SH-SY5Y (cell line): ENCODE results near the gene ABCA1.

ENCODE experiments used
- GATA2 ChIP-seq: IDR thresholded peaks from 2 replicates; pipeline ENCODE4 v1.6.1; 2011; ENCODE audit warnings: mild to moderate bottlenecking, low read depth, low read length
- GATA3 ChIP-seq: IDR thresholded peaks from 2 replicates; pipeline ENCODE4 v1.6.1; 2011; ENCODE audit warnings: low read depth, mild to moderate bottlenecking, low read length, moderate library complexity

Gene ABCA1

GRCh38 chr9:104961701-104962359, 33.9 kb upstream of the ABCA1 start:
- TF ChIP-seq GATA3 = no peak
- TF ChIP-seq GATA2 = no peak

GRCh38 chr9:104961238-104961637, 33.3 kb upstream of the ABCA1 start:
- TF ChIP-seq GATA3 = no peak
- TF ChIP-seq GATA2 = no peak

- no peak for TF ChIP-seq GATA3
- no peak for TF ChIP-seq GATA2
Measured at GRCh38 chr9:104960662-104961061, 32.7 kb upstream of the ABCA1 start.

- no peak for TF ChIP-seq GATA3
- no peak for TF ChIP-seq GATA2
Measured at GRCh38 chr9:104958751-104959150, 30.8 kb upstream of the ABCA1 start.

- TF ChIP-seq GATA3 (no peak), GATA2 (no peak)
Measured at GRCh38 chr9:104951487-104951886, 23.5 kb upstream of the ABCA1 start.

GRCh38 chr9:104950838-104951237, 22.9 kb upstream of the ABCA1 start:
- TF ChIP-seq GATA2 (no peak), GATA3 (no peak)

GRCh38 chr9:104948277-104948676, 20.3 kb upstream of the ABCA1 start:
- no peak for TF ChIP-seq GATA3
- TF ChIP-seq GATA2 = no peak

GRCh38 chr9:104944871-104945270, 16.9 kb upstream of the ABCA1 start:
- TF ChIP-seq GATA2 (no peak), GATA3 (no peak)

GRCh38 chr9:104944356-104944755, 16.4 kb upstream of the ABCA1 start:
- TF ChIP-seq GATA3 (no peak), GATA2 (no peak)

GRCh38 chr9:104941597-104941996, 13.6 kb upstream of the ABCA1 start:
- TF ChIP-seq GATA3 (no peak), GATA2 (no peak)

- no peak for TF ChIP-seq GATA2
- TF ChIP-seq GATA3 = no peak
Measured at GRCh38 chr9:104936291-104936690, 8.3 kb upstream of the ABCA1 start.

GRCh38 chr9:104934691-104935500, 6.9 kb upstream of the ABCA1 start:
- TF ChIP-seq GATA2 (no peak), GATA3 (no peak)

GRCh38 chr9:104931256-104931655, 3.3 kb upstream of the ABCA1 start:
- TF ChIP-seq GATA3 (no peak), GATA2 (no peak)

- TF ChIP-seq GATA2 (no peak), GATA3 (no peak)
Measured at GRCh38 chr9:104927216-104927911, 591 bp downstream of the ABCA1 start.
